ENCODE data around the gene KCNS3. TPM values are rescaled to one million over a fixed set of nuclear protein-coding genes. Genes with fewer than 3 reads are reported as not detected.

The KCNS3 gene
- total and polyA plus RNA-seq, 9 of the 15 experiments (the other 6 are each of a cell fraction or from before 2014, with no cell fraction given), result 0.01 to 0.75 (median 0.25) TPM

- BruUV-seq (replicated peaks), result no TSS peak
- DNase-seq (ENCODE audit: extremely low read depth in 1 of 4, low spot score in 3 of 4), result no peak
- CTCF ChIA-PET (ENCODE audit: low intra/inter-chr PET ratio), result no interaction called here
These were observed 32.5 kb downstream of the KCNS3 start for GRCh38 chr2:17910980-17911379.

More at GRCh38 chr2:17910980-17911379, 32.5 kb downstream of the KCNS3 start:
- Histone ChIP-seq H3K9me1 (ENCODE audit: control insufficient read depth, insufficient read depth, low read length) (no peaks in the 10 kb centered on the region), H3K4me1 (replicated peaks in 1 of 2; ENCODE audit: control insufficient read depth in 2 of 2, insufficient read depth in 2 of 2, low read length in 2 of 2) (no peaks in the 10 kb centered on the region; a peak in 1 of 5 replicates), H3K79me2 (ENCODE audit: control insufficient read depth, insufficient read depth, low read length) (no peaks in the 10 kb centered on the region), H3K27me3 (ENCODE audit: control insufficient read depth in 2 of 2, insufficient read depth in 2 of 2, low read length in 2 of 2) (no peaks in the 10 kb centered on the region), H3K9ac (ENCODE audit: insufficient read depth in 1 of 2, low read depth in 2 of 2, low read length in 2 of 2) (no peak overlapping the region), H3K36me3 (ENCODE audit: control insufficient read depth, insufficient read depth, low read length) (no peaks in the 10 kb centered on the region), H3K4me3 (no peak overlapping the region), H4K20me1 (replicated peaks; ENCODE audit: control insufficient read depth, insufficient read depth, low read length) (no peaks in the 10 kb centered on the region), H2AFZ (ENCODE audit: low read depth, low read length) (no peak overlapping the region), H3K4me2 (ENCODE audit: insufficient read depth, low read length) (no peak overlapping the region), H3K27ac (ENCODE audit: extremely low read depth, low read depth, low read length) (no peak overlapping the region), H3K9me3 (replicated peaks; ENCODE audit: control insufficient read depth, insufficient read depth, low read depth, low read length) (no peaks in the 10 kb centered on the region)
- intact Hi-C loops (cut with micrococcal nuclease) (no loop called here), in situ Hi-C loops (cut with MboI) (no loop called here)
- 0% methylated on average over 5 of the region's 5 CpGs for WGBS (ENCODE audit: insufficient coverage, low coverage, missing lambda C conversion rate)
- no peak for FAIRE-seq
- POLR2A ChIA-PET, result no interaction called here
- TF ChIP-seq HCFC1 (IDR thresholded peaks at IDR 0.05; ENCODE audit: low read depth, low read length) (no peak), ETS1 (conservative IDR thresholded peaks at IDR 0.05; ENCODE audit: control insufficient read depth, low read depth, low read length) (no peak), CREB3 (tag; conservative IDR thresholded peaks at IDR 0.05; ENCODE audit: low read depth) (no peak), TAF15 (IDR thresholded peaks at IDR 0.05; ENCODE audit: low read depth, low read length) (no peak), ELF1 (tag; IDR thresholded peaks at IDR 0.05) (no peak)
- TF ChIP-seq, protein P1, sequence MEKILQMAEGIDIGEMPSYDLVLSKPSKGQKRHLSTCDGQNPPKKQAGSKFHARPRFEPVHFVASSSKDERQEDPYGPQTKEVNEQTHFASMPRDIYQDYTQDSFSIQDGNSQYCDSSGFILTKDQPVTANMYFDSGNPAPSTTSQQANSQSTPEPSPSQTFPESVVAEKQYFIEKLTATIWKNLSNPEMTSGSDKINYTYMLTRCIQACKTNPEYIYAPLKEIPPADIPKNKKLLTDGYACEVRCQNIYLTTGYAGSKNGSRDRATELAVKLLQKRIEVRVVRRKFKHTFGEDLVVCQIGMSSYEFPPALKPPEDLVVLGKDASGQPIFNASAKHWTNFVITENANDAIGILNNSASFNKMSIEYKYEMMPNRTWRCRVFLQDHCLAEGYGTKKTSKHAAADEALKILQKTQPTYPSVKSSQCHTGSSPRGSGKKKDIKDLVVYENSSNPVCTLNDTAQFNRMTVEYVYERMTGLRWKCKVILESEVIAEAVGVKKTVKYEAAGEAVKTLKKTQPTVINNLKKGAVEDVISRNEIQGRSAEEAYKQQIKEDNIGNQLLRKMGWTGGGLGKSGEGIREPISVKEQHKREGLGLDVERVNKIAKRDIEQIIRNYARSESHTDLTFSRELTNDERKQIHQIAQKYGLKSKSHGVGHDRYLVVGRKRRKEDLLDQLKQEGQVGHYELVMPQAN (IDR thresholded peaks at IDR 0.05; ENCODE audit: borderline replicate concordance), result no peak
- no peak for ATAC-seq
